ENCODE data around the gene MRPL2.
"Not testable (repeated sequence)": the region's sequence is repeated elsewhere in the genome, so short reads cannot be mapped to it uniquely, and the experiment has no call there.

DNA sequence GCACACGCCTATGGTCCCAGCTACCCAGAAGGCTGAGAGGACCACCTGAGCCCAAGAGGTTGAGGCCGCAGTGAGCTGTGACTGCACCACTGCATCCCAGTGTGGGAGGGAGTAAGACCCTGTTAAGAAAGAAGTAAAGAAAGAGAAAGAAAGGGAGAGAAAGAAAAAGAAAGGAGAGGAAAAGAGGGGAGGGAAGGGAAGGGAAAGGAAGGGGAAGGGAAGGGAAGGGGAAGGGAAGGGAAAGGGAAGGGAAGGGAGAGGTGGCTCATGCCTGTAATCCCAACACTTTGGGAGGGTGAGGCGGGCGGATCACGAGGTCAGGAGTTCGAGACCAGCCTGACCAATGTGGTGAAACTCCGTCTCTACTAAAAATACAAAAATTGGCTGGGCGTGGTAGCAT lies 17.8 kb downstream of the MRPL2 start:
- TF ChIP-seq EGR1 (IDR thresholded peaks at IDR 0.05; ENCODE audit: low read depth in 2 of 2); RAD21 (IDR thresholded peaks at IDR 0.05); SP1 (IDR thresholded peaks at IDR 0.05); TAF1 (conservative IDR thresholded peaks at IDR 0.05); JUND (IDR thresholded peaks at IDR 0.05); FOXA1 (IDR thresholded peaks at IDR 0.05); YY1 (IDR thresholded peaks at IDR 0.05); NR2F2 (IDR thresholded peaks at IDR 0.05); RXRA (IDR thresholded peaks at IDR 0.05): not testable (repeated sequence)
- TF ChIP-seq, protein P1, sequence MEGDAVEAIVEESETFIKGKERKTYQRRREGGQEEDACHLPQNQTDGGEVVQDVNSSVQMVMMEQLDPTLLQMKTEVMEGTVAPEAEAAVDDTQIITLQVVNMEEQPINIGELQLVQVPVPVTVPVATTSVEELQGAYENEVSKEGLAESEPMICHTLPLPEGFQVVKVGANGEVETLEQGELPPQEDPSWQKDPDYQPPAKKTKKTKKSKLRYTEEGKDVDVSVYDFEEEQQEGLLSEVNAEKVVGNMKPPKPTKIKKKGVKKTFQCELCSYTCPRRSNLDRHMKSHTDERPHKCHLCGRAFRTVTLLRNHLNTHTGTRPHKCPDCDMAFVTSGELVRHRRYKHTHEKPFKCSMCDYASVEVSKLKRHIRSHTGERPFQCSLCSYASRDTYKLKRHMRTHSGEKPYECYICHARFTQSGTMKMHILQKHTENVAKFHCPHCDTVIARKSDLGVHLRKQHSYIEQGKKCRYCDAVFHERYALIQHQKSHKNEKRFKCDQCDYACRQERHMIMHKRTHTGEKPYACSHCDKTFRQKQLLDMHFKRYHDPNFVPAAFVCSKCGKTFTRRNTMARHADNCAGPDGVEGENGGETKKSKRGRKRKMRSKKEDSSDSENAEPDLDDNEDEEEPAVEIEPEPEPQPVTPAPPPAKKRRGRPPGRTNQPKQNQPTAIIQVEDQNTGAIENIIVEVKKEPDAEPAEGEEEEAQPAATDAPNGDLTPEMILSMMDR (IDR thresholded peaks at IDR 0.05; ENCODE audit: low read depth, low read length, missing input control): not testable (repeated sequence)
- TF ChIP-seq, protein P2, sequence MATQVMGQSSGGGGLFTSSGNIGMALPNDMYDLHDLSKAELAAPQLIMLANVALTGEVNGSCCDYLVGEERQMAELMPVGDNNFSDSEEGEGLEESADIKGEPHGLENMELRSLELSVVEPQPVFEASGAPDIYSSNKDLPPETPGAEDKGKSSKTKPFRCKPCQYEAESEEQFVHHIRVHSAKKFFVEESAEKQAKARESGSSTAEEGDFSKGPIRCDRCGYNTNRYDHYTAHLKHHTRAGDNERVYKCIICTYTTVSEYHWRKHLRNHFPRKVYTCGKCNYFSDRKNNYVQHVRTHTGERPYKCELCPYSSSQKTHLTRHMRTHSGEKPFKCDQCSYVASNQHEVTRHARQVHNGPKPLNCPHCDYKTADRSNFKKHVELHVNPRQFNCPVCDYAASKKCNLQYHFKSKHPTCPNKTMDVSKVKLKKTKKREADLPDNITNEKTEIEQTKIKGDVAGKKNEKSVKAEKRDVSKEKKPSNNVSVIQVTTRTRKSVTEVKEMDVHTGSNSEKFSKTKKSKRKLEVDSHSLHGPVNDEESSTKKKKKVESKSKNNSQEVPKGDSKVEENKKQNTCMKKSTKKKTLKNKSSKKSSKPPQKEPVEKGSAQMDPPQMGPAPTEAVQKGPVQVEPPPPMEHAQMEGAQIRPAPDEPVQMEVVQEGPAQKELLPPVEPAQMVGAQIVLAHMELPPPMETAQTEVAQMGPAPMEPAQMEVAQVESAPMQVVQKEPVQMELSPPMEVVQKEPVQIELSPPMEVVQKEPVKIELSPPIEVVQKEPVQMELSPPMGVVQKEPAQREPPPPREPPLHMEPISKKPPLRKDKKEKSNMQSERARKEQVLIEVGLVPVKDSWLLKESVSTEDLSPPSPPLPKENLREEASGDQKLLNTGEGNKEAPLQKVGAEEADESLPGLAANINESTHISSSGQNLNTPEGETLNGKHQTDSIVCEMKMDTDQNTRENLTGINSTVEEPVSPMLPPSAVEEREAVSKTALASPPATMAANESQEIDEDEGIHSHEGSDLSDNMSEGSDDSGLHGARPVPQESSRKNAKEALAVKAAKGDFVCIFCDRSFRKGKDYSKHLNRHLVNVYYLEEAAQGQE (IDR thresholded peaks at IDR 0.05): not testable (repeated sequence)
- TF ChIP-seq, protein P3, sequence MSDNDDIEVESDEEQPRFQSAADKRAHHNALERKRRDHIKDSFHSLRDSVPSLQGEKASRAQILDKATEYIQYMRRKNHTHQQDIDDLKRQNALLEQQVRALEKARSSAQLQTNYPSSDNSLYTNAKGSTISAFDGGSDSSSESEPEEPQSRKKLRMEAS (IDR thresholded peaks at IDR 0.05): not testable (repeated sequence)

Measured in liver (tissue), 3 donors.